ELR (cell line): ENCODE results near the gene PTGES2.
A peak's percentile ranks its signal among the peaks of the same experiment; 100 is the strongest.

Source experiments
- DNase-seq: peaks from one replicate; pipeline ENCODE4 v3.0.0-alpha.2; 2015; ENCODE audit warnings: low read depth

The PTGES2 gene

GRCh38 chr9:128153060-128153946, 25.8 kb upstream of the PTGES2 start:
- no peak for DNase-seq

GRCh38 chr9:128152133-128153059, 24.9 kb upstream of the PTGES2 start:
- DNase-seq, result no peak

- no peak for DNase-seq
Observed at GRCh38 chr9:128151309-128152132, 24.0 kb upstream of the PTGES2 start.

- peak; percentile 46 for DNase-seq
Observed at GRCh38 chr9:128150594-128151308, 23.2 kb upstream of the PTGES2 start.

GRCh38 chr9:128149951-128150593, 22.5 kb upstream of the PTGES2 start:
- no peak for DNase-seq

- DNase-seq, result no peak
Observed at GRCh38 chr9:128149001-128149701, 21.6 kb upstream of the PTGES2 start, which contains the start of gene LCN2. Gene LCN2 (plus strand): TSS chr9:128149453. CDS start chr9:128149526, 73 bp downstream.

GRCh38 chr9:128148509-128149000, 21.0 kb upstream of the PTGES2 start:
- no peak for DNase-seq

GRCh38 chr9:128146591-128147120, 19.1 kb upstream of the PTGES2 start:
- no peak for DNase-seq

GRCh38 chr9:128145951-128146351, 18.4 kb upstream of the PTGES2 start:
- no peak for DNase-seq

GRCh38 chr9:128145536-128145935, 18.0 kb upstream of the PTGES2 start:
- no peak for DNase-seq

- DNase-seq, result no peak
Observed at GRCh38 chr9:128144239-128145181, 17.0 kb upstream of the PTGES2 start.

- no peak for DNase-seq
Observed at GRCh38 chr9:128143525-128144238, 16.2 kb upstream of the PTGES2 start.

GRCh38 chr9:128142596-128142995, 15.1 kb upstream of the PTGES2 start:
- DNase-seq, result no peak

GRCh38 chr9:128142061-128142460, 14.5 kb upstream of the PTGES2 start:
- DNase-seq, result no peak

GRCh38 chr9:128141604-128142003, 14.1 kb upstream of the PTGES2 start:
- no peak for DNase-seq

- DNase-seq, result no peak
Observed at GRCh38 chr9:128139621-128140020, 12.1 kb upstream of the PTGES2 start.

- DNase-seq, result no peak
Observed at GRCh38 chr9:128138001-128138400, 10.5 kb upstream of the PTGES2 start.
